A549 (cell line): ENCODE measurements around the gene LAMC1.

Experiments
- CEBPB ChIP-seq, 2 experiments: fragments of >200 bp in 1 of 2; sonication (Bioruptor Twin) in 1 of 2; formaldehyde crosslinking in 1 of 2; IDR thresholded peaks; 2 replicates each; pipeline ENCODE4 v1.6.1; 2012 to 2016
- EP300 ChIP-seq, 2 experiments: fragments of >200 bp; sonication (Bioruptor Twin); formaldehyde crosslinking; IDR thresholded peaks; 2 replicates in 1 of 2; 3 replicates in 1 of 2; pipeline ENCODE4 v1.6.1; 2016 to 2017
- FOSB ChIP-seq: fragments of 250-450 bp; sonication (Bioruptor Pico); IDR thresholded peaks from 2 replicates; pipeline ENCODE4 v1.5.0; 2020; ENCODE audit warnings: mild to moderate bottlenecking, moderate library complexity
- KDM1A ChIP-seq: fragments of 200-600 bp; sonication (generic); IDR thresholded peaks from 2 replicates; pipeline ENCODE4 v1.6.1; 2016; ENCODE audit warnings: low read depth, mild to moderate bottlenecking
- NR3C1 ChIP-seq: fragments of >200 bp; sonication (Bioruptor Twin); formaldehyde crosslinking; IDR thresholded peaks from 3 replicates; pipeline ENCODE4 v1.6.1; 2017
- POLR2A ChIP-seq: IDR thresholded peaks from 2 replicates; pipeline ENCODE4 v1.6.1; 2012; ENCODE audit warnings: mild to moderate bottlenecking, low read length
- RCOR1 ChIP-seq: fragments of 150-350 bp; IDR thresholded peaks from 2 replicates; pipeline ENCODE4 v1.6.1; 2014; ENCODE audit warnings: antibody characterized with exemption, low read length, low read depth
- RFX5 ChIP-seq: fragments of 450-650 bp; IDR thresholded peaks from 2 replicates; pipeline ENCODE4 v1.7.1; 2014; ENCODE audit warnings: antibody characterized with exemption, mild to moderate bottlenecking, moderate library complexity
- TF ChIP-seq, protein P1 (sequence below): fragments of >200 bp; sonication (Bioruptor Twin); formaldehyde crosslinking; IDR thresholded peaks from 3 replicates; pipeline ENCODE4 v1.5.1; 2016
- TF ChIP-seq, protein P2 (sequence below): fragments of >200 bp; sonication (Bioruptor Twin); formaldehyde crosslinking; IDR thresholded peaks from 3 replicates; pipeline ENCODE4 v1.6.1; 2016

DNA sequence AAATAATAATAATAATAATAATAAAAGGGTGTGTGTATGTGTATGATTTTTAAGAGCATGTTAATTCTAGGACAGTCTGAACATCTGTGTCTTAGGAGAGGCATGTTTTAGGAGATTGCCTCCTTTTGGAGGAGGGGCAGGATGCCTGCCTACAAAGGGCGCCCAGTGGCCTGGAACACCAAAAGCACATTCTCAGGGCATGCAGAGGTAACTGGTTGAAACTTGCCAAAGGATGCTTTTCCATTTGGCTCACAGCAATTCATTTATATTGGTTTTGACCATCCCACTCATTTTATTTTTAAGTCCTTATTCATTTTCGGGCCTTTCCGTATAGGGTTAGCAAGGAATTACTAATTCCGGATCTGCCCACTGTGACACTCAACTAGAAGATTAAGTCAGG is 141.7 kb downstream of the LAMC1 start:
- no peak for TF ChIP-seq KDM1A
- TF ChIP-seq, protein P1, sequence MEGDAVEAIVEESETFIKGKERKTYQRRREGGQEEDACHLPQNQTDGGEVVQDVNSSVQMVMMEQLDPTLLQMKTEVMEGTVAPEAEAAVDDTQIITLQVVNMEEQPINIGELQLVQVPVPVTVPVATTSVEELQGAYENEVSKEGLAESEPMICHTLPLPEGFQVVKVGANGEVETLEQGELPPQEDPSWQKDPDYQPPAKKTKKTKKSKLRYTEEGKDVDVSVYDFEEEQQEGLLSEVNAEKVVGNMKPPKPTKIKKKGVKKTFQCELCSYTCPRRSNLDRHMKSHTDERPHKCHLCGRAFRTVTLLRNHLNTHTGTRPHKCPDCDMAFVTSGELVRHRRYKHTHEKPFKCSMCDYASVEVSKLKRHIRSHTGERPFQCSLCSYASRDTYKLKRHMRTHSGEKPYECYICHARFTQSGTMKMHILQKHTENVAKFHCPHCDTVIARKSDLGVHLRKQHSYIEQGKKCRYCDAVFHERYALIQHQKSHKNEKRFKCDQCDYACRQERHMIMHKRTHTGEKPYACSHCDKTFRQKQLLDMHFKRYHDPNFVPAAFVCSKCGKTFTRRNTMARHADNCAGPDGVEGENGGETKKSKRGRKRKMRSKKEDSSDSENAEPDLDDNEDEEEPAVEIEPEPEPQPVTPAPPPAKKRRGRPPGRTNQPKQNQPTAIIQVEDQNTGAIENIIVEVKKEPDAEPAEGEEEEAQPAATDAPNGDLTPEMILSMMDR: no peak
- TF ChIP-seq CEBPB (IDR thresholded peaks at IDR 0.05): no peak
- TF ChIP-seq POLR2A: no peak
- no peak for TF ChIP-seq FOSB (CRISPR knock-in tag)
- TF ChIP-seq NR3C1: no peak
- no peak for TF ChIP-seq EP300 (IDR thresholded peaks at IDR 0.05)
- TF ChIP-seq RFX5: no peak
- TF ChIP-seq RCOR1: no peak
- TF ChIP-seq, protein P2, sequence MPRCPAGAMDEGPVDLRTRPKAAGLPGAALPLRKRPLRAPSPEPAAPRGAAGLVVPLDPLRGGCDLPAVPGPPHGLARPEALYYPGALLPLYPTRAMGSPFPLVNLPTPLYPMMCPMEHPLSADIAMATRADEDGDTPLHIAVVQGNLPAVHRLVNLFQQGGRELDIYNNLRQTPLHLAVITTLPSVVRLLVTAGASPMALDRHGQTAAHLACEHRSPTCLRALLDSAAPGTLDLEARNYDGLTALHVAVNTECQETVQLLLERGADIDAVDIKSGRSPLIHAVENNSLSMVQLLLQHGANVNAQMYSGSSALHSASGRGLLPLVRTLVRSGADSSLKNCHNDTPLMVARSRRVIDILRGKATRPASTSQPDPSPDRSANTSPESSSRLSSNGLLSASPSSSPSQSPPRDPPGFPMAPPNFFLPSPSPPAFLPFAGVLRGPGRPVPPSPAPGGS: no peak
